Cardiac fibroblast (primary cell): ENCODE results near the gene PROSER3.

ENCODE experiments used
- DNase-seq, 2 donors: peaks; one replicate each; pipeline versions ENCODE4 v3.0.0 to v3.0.0-alpha.2; 2010; ENCODE audit warnings: low read depth in 2 of 2
- H3K4me3 ChIP-seq, 2 donors: replicated peaks in 1 of 2; 1 replicate in 1 of 2; 2 replicates in 1 of 2; pipeline ENCODE4 v1.5.1; 2011; ENCODE audit warnings: low read depth in 2 of 2, low read length in 2 of 2, mild to moderate bottlenecking in 2 of 2, moderate library complexity in 1 of 2
- CTCF ChIP-seq: IDR thresholded peaks from one replicate; pipeline ENCODE4 v1.5.1; 2011; ENCODE audit warnings: low read depth, mild to moderate bottlenecking, low read length, inconsistent platforms

The PROSER3 gene

GRCh38 chr19:35744430-35745327, 13.3 kb upstream of the PROSER3 start:
- peak; percentile 48 for TF ChIP-seq CTCF
- peak; percentile 97 for DNase-seq
- H3K4me3 ChIP-seq = peak overlapping the region; percentile 76 to 86

GRCh38 chr19:35745328-35746086, 12.5 kb upstream of the PROSER3 start, which contains the start of the genes PSENEN and U2AF1L4:
TSS of gene PSENEN (plus strand) at chr19:35745651. CDS start at chr19:35745931, 280 bp downstream.
TSS of gene U2AF1L4 (minus strand) at chr19:35745418. CDS start at chr19:35745391, 27 bp downstream.
- peak within 1 kb of the TSS; percentile 76 to 86 for H3K4me3 ChIP-seq
- DNase-seq = peak; percentile 100
- TF ChIP-seq CTCF = no peak

GRCh38 chr19:35746087-35746462, 11.9 kb upstream of the PROSER3 start:
- DNase-seq = no peak
- TF ChIP-seq CTCF = no peak
- peak overlapping the region; percentile 76 to 86 for H3K4me3 ChIP-seq

- no peak for TF ChIP-seq CTCF
- DNase-seq = no peak
- H3K4me3 ChIP-seq = peak overlapping the region; percentile 76 to 86
Observed at GRCh38 chr19:35746531-35746930, 11.4 kb upstream of the PROSER3 start.

GRCh38 chr19:35748106-35749020, 9.6 kb upstream of the PROSER3 start, which contains the start of gene LIN37:
TSS of gene LIN37 (plus strand) at chr19:35748576. CDS start at chr19:35748725, 149 bp downstream.
- peak within 1 kb of the TSS; percentile 98 to 99 for H3K4me3 ChIP-seq
- TF ChIP-seq CTCF = no peak
- peak; percentile 100 for DNase-seq

- no peak overlapping the region for H3K4me3 ChIP-seq
Observed at GRCh38 chr19:35750167-35750566, 7.8 kb upstream of the PROSER3 start.

More at GRCh38 chr19:35750167-35750566, 7.8 kb upstream of the PROSER3 start:
- TF ChIP-seq CTCF = no peak
- no peak for DNase-seq
